ENCODE data around the gene AUTS2.

AUTS2 gene

GRCh38 chr7:70570029-70570428 lies 971.8 kb downstream of the AUTS2 start:
- H3K4me3 ChIP-seq (ENCODE audit: low read depth, low read length), result no peak overlapping the region
- TF ChIP-seq CTCF (IDR thresholded peaks at IDR 0.05; ENCODE audit: insufficient read depth, low read depth, low read length, missing control alignments), result no peak
- DNase-seq (ENCODE audit: low read depth), result no peak

GRCh38 chr7:70570961-70571360 lies 972.7 kb downstream of the AUTS2 start:
- TF ChIP-seq CTCF (IDR thresholded peaks at IDR 0.05; ENCODE audit: insufficient read depth, low read depth, low read length, missing control alignments), result no peak
- no peak overlapping the region for H3K4me3 ChIP-seq (ENCODE audit: low read depth, low read length)
- DNase-seq (ENCODE audit: low read depth), result no peak

- TF ChIP-seq CTCF (IDR thresholded peaks at IDR 0.05; ENCODE audit: insufficient read depth, low read depth, low read length, missing control alignments), result no peak
- no peak overlapping the region for H3K4me3 ChIP-seq (ENCODE audit: low read depth, low read length)
- DNase-seq (ENCODE audit: low read depth), result no peak
Measured at GRCh38 chr7:70571403-70571934, 973.2 kb downstream of the AUTS2 start.

GRCh38 chr7:70571961-70572360 lies 973.7 kb downstream of the AUTS2 start:
- TF ChIP-seq CTCF (IDR thresholded peaks at IDR 0.05; ENCODE audit: insufficient read depth, low read depth, low read length, missing control alignments), result no peak
- no peak for DNase-seq (ENCODE audit: low read depth)
- no peak overlapping the region for H3K4me3 ChIP-seq (ENCODE audit: low read depth, low read length)

- no peak for TF ChIP-seq CTCF (IDR thresholded peaks at IDR 0.05; ENCODE audit: insufficient read depth, low read depth, low read length, missing control alignments)
- no peak for DNase-seq (ENCODE audit: low read depth)
- no peak overlapping the region for H3K4me3 ChIP-seq (ENCODE audit: low read depth, low read length)
Measured at GRCh38 chr7:70572571-70572970, 974.3 kb downstream of the AUTS2 start.

- DNase-seq (ENCODE audit: low read depth), result no peak
- no peak for TF ChIP-seq CTCF (IDR thresholded peaks at IDR 0.05; ENCODE audit: insufficient read depth, low read depth, low read length, missing control alignments)
Measured at GRCh38 chr7:70573071-70573661, 974.9 kb downstream of the AUTS2 start.

GRCh38 chr7:70573696-70574095 lies 975.4 kb downstream of the AUTS2 start:
- DNase-seq (ENCODE audit: low read depth), result no peak
- no peak for TF ChIP-seq CTCF (IDR thresholded peaks at IDR 0.05; ENCODE audit: insufficient read depth, low read depth, low read length, missing control alignments)
- H3K4me3 ChIP-seq (ENCODE audit: low read depth, low read length), result no peak overlapping the region

More at GRCh38 chr7:70573071-70573661, 974.9 kb downstream of the AUTS2 start:
- H3K4me3 ChIP-seq (ENCODE audit: low read depth, low read length), result no peak overlapping the region
